B cell (primary cell): ENCODE data around the gene HLA-G. TPM values are rescaled to one million over a fixed set of nuclear protein-coding genes. Genes with fewer than 3 reads are reported as not detected.
"Not testable (repeated sequence)": the region's sequence is repeated elsewhere in the genome, so short reads cannot be mapped to it uniquely, and the experiment has no call there.

Source experiments
- ATAC-seq: fragments of 200-7000 bp; cut with Tn5 transposase; one replicate; pipeline ENCODE4 v1.10.0; 2021; ENCODE audit warnings: low read depth, mild to moderate bottlenecking, moderate number of reproducible peaks, moderate library complexity
- CTCF ChIA-PET: fragments of 350-600 bp; sonication (Branson Sonifier 250); formaldehyde crosslinking; loops from one replicate; lab custom pipeline; 2021; ENCODE audit warnings: antibody characterized with exemption, inconsistent platforms; lab: Charles Lee
- POLR2A ChIA-PET: fragments of 350-600 bp; sonication (Branson Sonifier 250); formaldehyde crosslinking; loops from one replicate; lab custom pipeline; 2021; ENCODE audit warnings: antibody characterized with exemption; lab: Charles Lee
- DNase-seq: peaks from one replicate; pipeline ENCODE4 v3.0.0; 2013
- H2AFZ ChIP-seq: 2 replicates; pipeline ENCODE4 v1.6.1; 2012; ENCODE audit warnings: mild to moderate bottlenecking, low read depth, low read length; ENCODE audit not compliant: insufficient read depth, poor library complexity, severe bottlenecking
- H3K27ac ChIP-seq, 2 donors: 1 replicate in 1 of 2; 2 replicates in 1 of 2; pipeline ENCODE4 v1.5.1; 2012 to 2013; ENCODE audit warnings: low read length in 2 of 2, mild to moderate bottlenecking in 2 of 2, moderate library complexity in 1 of 2
- H3K27me3 ChIP-seq, 4 experiments: fragments of 200-600 bp in 1 of 4; sonication (generic) in 1 of 4; replicated peaks in 1 of 4; 1 replicate in 2 of 4; 2 replicates in 2 of 4; pipeline versions ENCODE4 v1.6.1 to v1.7.0; 2013 to 2016; ENCODE audit warnings: low read length in 3 of 4, mild to moderate bottlenecking in 2 of 4, mixed read lengths in 1 of 4, moderate library complexity in 1 of 4; ENCODE audit not compliant: insufficient read depth in 4 of 4, control insufficient read depth in 3 of 4; ENCODE audit errors: control extremely low read depth in 1 of 4
- H3K36me3 ChIP-seq, 2 experiments: replicated peaks in 1 of 2; 1 replicate in 1 of 2; 2 replicates in 1 of 2; pipeline versions ENCODE4 v1.6.1 to v1.7.1; 2013; ENCODE audit warnings: low read length in 1 of 2; ENCODE audit not compliant: insufficient read depth in 2 of 2, control insufficient read depth in 1 of 2; ENCODE audit errors: control extremely low read depth in 1 of 2, extremely low read depth in 1 of 2
- H3K4me1 ChIP-seq, 2 donors: fragments of 200-600 bp in 1 of 2; sonication (generic) in 1 of 2; 1 replicate in 1 of 2; 2 replicates in 1 of 2; pipeline versions ENCODE4 v1.5.1 to v1.6.1; 2013 to 2017; ENCODE audit warnings: low read length in 2 of 2; ENCODE audit not compliant: control insufficient read depth in 2 of 2, insufficient read depth in 2 of 2
- H3K4me2 ChIP-seq: replicated peaks from 2 replicates; pipeline ENCODE3; 2012; ENCODE audit warnings: mild to moderate bottlenecking, low read depth, low read length; ENCODE audit not compliant: poor library complexity, severe bottlenecking
- H3K4me3 ChIP-seq, 5 experiments: fragments of 200-600 bp in 1 of 5; sonication (generic) in 1 of 5; 1 replicate in 3 of 5; 2 replicates in 2 of 5; pipeline versions ENCODE4 v1.5.1 to v1.7.0; 2011 to 2016; ENCODE audit warnings: low read length in 4 of 5, mild to moderate bottlenecking in 4 of 5, low read depth in 2 of 5, control low read depth in 1 of 5, moderate library complexity in 1 of 5; ENCODE audit not compliant: insufficient read depth in 1 of 5; ENCODE audit errors: control extremely low read depth in 1 of 5, extremely low read depth in 1 of 5
- H3K79me2 ChIP-seq: fragments of 200-600 bp; sonication (generic); one replicate; pipeline ENCODE4 v1.6.0; 2016; ENCODE audit warnings: low read length; ENCODE audit not compliant: control insufficient read depth, insufficient read depth
- H3K9ac ChIP-seq: fragments of 200-600 bp; sonication (generic); 2 replicates; pipeline ENCODE4 v1.6.1; 2017; ENCODE audit warnings: mild to moderate bottlenecking, low read length, moderate library complexity
- H3K9me3 ChIP-seq, 3 donors: one replicate each; pipeline versions ENCODE4 v1.6.1 to v1.7.1; 2013; ENCODE audit warnings: low read length in 2 of 3; ENCODE audit not compliant: control insufficient read depth in 2 of 3, insufficient read depth in 1 of 3; ENCODE audit errors: control extremely low read depth in 1 of 3
- H4K20me1 ChIP-seq: 2 replicates; pipeline ENCODE4 v1.6.0; 2012; ENCODE audit warnings: mild to moderate bottlenecking, low read length; ENCODE audit not compliant: insufficient read depth, control insufficient read depth, poor library complexity, severe bottlenecking
- H3K27ac Mint-ChIP-seq: one replicate; pipeline ENCODE4 v1.8.0; 2021; ENCODE audit warnings: mixed read lengths
- H3K27me3 Mint-ChIP-seq: one replicate; pipeline ENCODE4 v1.8.0; 2021; ENCODE audit warnings: mixed read lengths
- H3K4me1 Mint-ChIP-seq: one replicate; pipeline ENCODE4 v1.8.0; 2021; ENCODE audit warnings: mixed read lengths
- H3K4me3 Mint-ChIP-seq: one replicate; pipeline ENCODE4 v1.8.0; 2021; ENCODE audit warnings: mixed read lengths
- H3K9me3 Mint-ChIP-seq: one replicate; pipeline ENCODE4 v1.8.0; 2022; ENCODE audit warnings: mixed read lengths; ENCODE audit not compliant: insufficient read depth
- CTCF ChIP-seq: fragments of 200-600 bp; IDR thresholded peaks from one replicate; pipeline ENCODE4 v1.8.0; 2022; ENCODE audit warnings: antibody characterized with exemption, mild to moderate bottlenecking
- EZH2 ChIP-seq: IDR thresholded peaks from 2 replicates; pipeline ENCODE4 v1.6.1; 2012; ENCODE audit warnings: borderline replicate concordance, low read depth, mild to moderate bottlenecking, moderate library complexity, low read length; ENCODE audit not compliant: insufficient read depth, poor library complexity, severe bottlenecking
- WGBS: methylation state at CpG from one replicate; pipeline ENCODE4 v1.1.5; 2013; ENCODE audit warnings: missing lambda C conversion rate; ENCODE audit not compliant: insufficient coverage; 5-methylcytosine and 5-hydroxymethylcytosine counted together
- intact Hi-C: fragments of 100-400 bp; cut with micrococcal nuclease; formaldehyde crosslinking; loops from one replicate; pipeline ENCODE4 v1.10.0; 2022
- polyA plus RNA-seq: library from polyadenylated mRNA; depleted of rRNA; stranded (reverse); fragments of >200 nt; gene quantifications from 2 replicates; pipeline ENCODE4 v1.2.3, GENCODE V29; 2012
- small RNA-seq: library from RNA; depleted of rRNA; stranded (forward); fragments of <200 nt; gene quantifications from one replicate; pipeline ENCODE3, GENCODE V24; 2012; ENCODE audit warnings: low replicate concordance, low read depth; ENCODE audit not compliant: insufficient read length
- total RNA-seq, 2 donors: library from RNA; stranded (reverse); fragments of 120-200 nt in 1 of 2; gene quantifications; 1 replicate in 1 of 2; 2 replicates in 1 of 2; pipeline versions ENCODE4 v1.2.3 to v1.2.4, GENCODE V29; 2013 to 2022

The HLA-G gene
- total and polyA plus RNA-seq, 2 donors (not counting 1 experiment from before 2014, with no cell fraction given): 1.2 to 8.8 TPM

DNA sequence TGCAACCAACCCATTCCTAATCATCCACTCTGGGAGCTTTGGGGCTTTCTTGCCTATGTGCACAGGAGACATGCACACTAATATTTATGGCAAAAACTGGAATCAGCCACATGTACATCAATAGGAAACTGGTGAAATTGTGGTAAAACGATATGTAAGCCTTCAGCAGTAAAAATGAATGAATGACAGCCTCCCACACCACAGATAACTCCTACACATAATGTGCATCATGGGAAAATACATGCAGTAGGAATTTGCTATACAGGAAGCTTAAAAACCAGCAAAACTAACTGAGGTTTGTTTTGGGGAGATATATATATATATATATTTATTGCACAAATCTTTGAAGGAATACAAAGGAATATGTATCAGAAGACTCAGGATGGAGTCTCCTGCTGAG is 47.6 kb downstream of the HLA-G start:
- H2AFZ ChIP-seq: no peak overlapping the region
- H3K27me3 Mint-ChIP-seq: peaks cover 12% of the 10 kb centered on the region
- H3K9me3 ChIP-seq: no peaks in the 10 kb centered on the region
- H4K20me1 ChIP-seq: no peaks in the 10 kb centered on the region
- ChIA-PET CTCF (no interaction called here), POLR2A (no interaction called here)
- no peaks in the 10 kb centered on the region for H3K27me3 ChIP-seq
- TF ChIP-seq CTCF (no peak), EZH2 (no peak)
- WGBS: no CpG with 5 or more reads among the region's 1 CpG
- H3K4me3 Mint-ChIP-seq: no peak overlapping the region
- no peaks in the 10 kb centered on the region for H3K9me3 Mint-ChIP-seq
- intact Hi-C loops: no loop called here
- H3K4me3 ChIP-seq: no peak overlapping the region
- no peaks in the 10 kb centered on the region for H3K4me1 ChIP-seq
- H3K4me2 ChIP-seq: no peak overlapping the region
- ATAC-seq (no peak), DNase-seq (no peak)
- no peaks in the 10 kb centered on the region for H3K4me1 Mint-ChIP-seq
- no peak overlapping the region for H3K9ac ChIP-seq
- H3K79me2 ChIP-seq: no peaks in the 10 kb centered on the region
- H3K27ac Mint-ChIP-seq: no peak overlapping the region
- H3K27ac ChIP-seq: no peak overlapping the region
- no peaks in the 10 kb centered on the region for H3K36me3 ChIP-seq

- CTCF ChIA-PET, H3K4me1 ChIP-seq, H3K9ac ChIP-seq: not testable (repeated sequence)
Observed at GRCh38 chr6:29875734-29876133, 48.1 kb downstream of the HLA-G start.

More at GRCh38 chr6:29875734-29876133, 48.1 kb downstream of the HLA-G start:
- H3K27me3 ChIP-seq, H2AFZ ChIP-seq, POLR2A ChIA-PET, H3K9me3 Mint-ChIP-seq, H3K4me2 ChIP-seq, H3K4me1 Mint-ChIP-seq, H4K20me1 ChIP-seq, H3K4me3 ChIP-seq, DNase-seq, H3K79me2 ChIP-seq, H3K27ac ChIP-seq, H3K9me3 ChIP-seq, ATAC-seq, H3K36me3 ChIP-seq, H3K4me3 Mint-ChIP-seq, H3K27ac Mint-ChIP-seq, intact Hi-C loops: not testable (repeated sequence)
- H3K27me3 Mint-ChIP-seq: peaks cover 12% of the 10 kb centered on the region
- no CpG with 5 or more reads among the region's 6 CpGs for WGBS

Small RNAs within 50 kb of the gene (small RNA-seq; reads per million reads assigned to genes)
- gene MICG: not detected

Other genes with a start within 250 kb of the HLA-G start
- not detected in 2 replicates for gene OR2H2, start 242.7 kb upstream of the HLA-G start, total RNA-seq
- gene OR2H2, start 242.7 kb upstream of the HLA-G start, polyA plus RNA-seq: not detected in 2 replicates
- gene GABBR1, start 194.6 kb upstream of the HLA-G start, total RNA-seq: 188 and 198 TPM in 2 replicates
- 241 and 246 TPM in 2 replicates for gene GABBR1, start 194.6 kb upstream of the HLA-G start, polyA plus RNA-seq
- gene MOG, start 170.7 kb upstream of the HLA-G start, total RNA-seq: not detected in 2 replicates
- not detected in 2 replicates for gene MOG, start 170.7 kb upstream of the HLA-G start, polyA plus RNA-seq
- 5.0 and 5.1 TPM in 2 replicates for gene ZFP57, start 146.7 kb upstream of the HLA-G start, total RNA-seq
- gene ZFP57, start 146.7 kb upstream of the HLA-G start, polyA plus RNA-seq: 0.39 and 2.3 TPM in 2 replicates
- gene HLA-F, start 104.4 kb upstream of the HLA-G start, total RNA-seq: 895 and 911 TPM in 2 replicates
- gene HLA-F, start 104.4 kb upstream of the HLA-G start, polyA plus RNA-seq: 979 and 1,409 TPM in 2 replicates
- 1,591 and 1,607 TPM in 2 replicates for gene HLA-A, start 114.7 kb downstream of the HLA-G start, total RNA-seq
- gene HLA-A, start 114.7 kb downstream of the HLA-G start, polyA plus RNA-seq: 1,420 and 2,454 TPM in 2 replicates
- 38.8 and 39.7 TPM in 2 replicates for gene POLR1H, start 233.4 kb downstream of the HLA-G start, total RNA-seq
- gene POLR1H, start 233.4 kb downstream of the HLA-G start, polyA plus RNA-seq: 67.9 and 71.0 TPM in 2 replicates
- 44.8 and 49.5 TPM in 2 replicates for gene PPP1R11, start 239.4 kb downstream of the HLA-G start, total RNA-seq
- 47.8 and 48.7 TPM in 2 replicates for gene PPP1R11, start 239.4 kb downstream of the HLA-G start, polyA plus RNA-seq
- not detected in 2 replicates for gene RNF39, start 247.9 kb downstream of the HLA-G start, total RNA-seq
- not detected in 2 replicates for gene RNF39, start 247.9 kb downstream of the HLA-G start, polyA plus RNA-seq